AG04449 (cell line): ENCODE data around the gene ZNF324B.

Experiments
- CTCF ChIA-PET: fragments of 350-600 bp; formaldehyde crosslinking; extraction: SDS; loops from one replicate; lab custom pipeline; 2021; ENCODE audit warnings: antibody characterized with exemption; lab: Yijun Ruan, JAX
- POLR2A ChIA-PET: fragments of 400-600, 350-600 bp; formaldehyde crosslinking; extraction: SDS; loops from one replicate; lab custom pipeline; 2020; ENCODE audit warnings: antibody characterized with exemption, inconsistent platforms; lab: Yijun Ruan, JAX
- DNase-seq: peaks from one replicate; pipeline ENCODE4 v3.0.0-alpha.2; 2010; ENCODE audit warnings: low read depth, low spot score
- H3K4me3 ChIP-seq: 2 replicates; pipeline ENCODE4 v1.5.1; 2011; ENCODE audit warnings: low read depth, mild to moderate bottlenecking, control low read depth, low read length
- TF ChIP-seq, protein P1 (sequence below): IDR thresholded peaks from one replicate; pipeline ENCODE4 v1.5.1; 2011; ENCODE audit warnings: mild to moderate bottlenecking, moderate library complexity, low read length, control low read depth, inconsistent platforms; ENCODE audit not compliant: insufficient read depth; ENCODE audit errors: missing control alignments

ZNF324B gene

DNA sequence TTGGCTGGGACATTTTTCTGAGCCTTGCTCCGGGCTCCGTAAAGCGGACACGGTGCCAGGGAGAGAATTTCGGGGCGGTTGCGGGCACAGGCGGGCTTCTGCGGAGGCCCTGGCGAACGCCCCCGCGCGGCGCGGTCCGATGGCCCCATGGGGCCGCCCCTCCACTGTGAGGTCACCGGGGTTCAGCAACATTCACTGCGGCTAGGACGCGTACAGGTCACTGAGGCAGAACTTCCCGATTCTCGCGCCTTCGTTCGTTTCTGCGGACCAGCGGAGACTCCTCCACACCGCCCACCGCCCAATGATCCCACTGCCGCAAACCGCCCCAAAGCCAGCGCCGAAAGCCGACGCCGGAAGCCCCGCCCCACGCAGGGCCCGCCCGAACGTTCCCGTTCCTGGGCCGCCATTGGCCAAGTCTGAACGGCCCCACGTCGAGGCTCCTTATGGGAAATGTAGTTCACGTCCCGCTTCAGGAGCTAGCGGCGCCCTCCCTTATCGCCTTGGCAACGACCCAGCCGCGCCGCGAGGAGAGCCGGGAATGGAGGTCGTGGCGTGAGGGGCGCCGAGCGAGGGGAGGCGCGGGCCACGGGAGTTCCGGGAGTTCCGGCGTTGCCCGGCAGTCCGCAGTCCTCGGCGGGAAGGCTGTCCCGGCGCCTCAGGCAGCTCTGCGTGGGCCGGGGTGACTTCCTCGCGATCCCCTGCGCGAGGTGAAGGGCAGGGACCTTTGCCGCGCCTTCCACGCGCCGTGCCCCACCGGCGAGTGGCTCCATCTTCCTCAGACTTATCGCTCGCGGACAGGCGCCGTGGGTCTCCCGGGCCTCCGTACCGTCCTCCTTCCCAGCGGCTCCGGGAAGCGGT lies 43.0 kb upstream of the ZNF324B start, which contains the start of gene ZNF584:
Gene ZNF584, plus strand, starts transcription at position 498 of the 858 bp plus-strand sequence. CDS start 499 bp downstream, outside the sequence.
- peak; percentile 38 for DNase-seq
- CTCF ChIA-PET: interaction anchor here (0.9 kb wide), 1 partner anchor 9 kb away, joined by 6 read pairs; no protein-coding TSS in a partner anchor
- POLR2A ChIA-PET: interaction anchor here (0.5 to 1.4 kb wide), 8 partner anchors 12 to 111 kb away, joined by 3 to 7 read pairs (median 4); partner anchors contain the start of genes ZBTB45, ZNF132 and ZNF837
- TF ChIP-seq, protein P1, sequence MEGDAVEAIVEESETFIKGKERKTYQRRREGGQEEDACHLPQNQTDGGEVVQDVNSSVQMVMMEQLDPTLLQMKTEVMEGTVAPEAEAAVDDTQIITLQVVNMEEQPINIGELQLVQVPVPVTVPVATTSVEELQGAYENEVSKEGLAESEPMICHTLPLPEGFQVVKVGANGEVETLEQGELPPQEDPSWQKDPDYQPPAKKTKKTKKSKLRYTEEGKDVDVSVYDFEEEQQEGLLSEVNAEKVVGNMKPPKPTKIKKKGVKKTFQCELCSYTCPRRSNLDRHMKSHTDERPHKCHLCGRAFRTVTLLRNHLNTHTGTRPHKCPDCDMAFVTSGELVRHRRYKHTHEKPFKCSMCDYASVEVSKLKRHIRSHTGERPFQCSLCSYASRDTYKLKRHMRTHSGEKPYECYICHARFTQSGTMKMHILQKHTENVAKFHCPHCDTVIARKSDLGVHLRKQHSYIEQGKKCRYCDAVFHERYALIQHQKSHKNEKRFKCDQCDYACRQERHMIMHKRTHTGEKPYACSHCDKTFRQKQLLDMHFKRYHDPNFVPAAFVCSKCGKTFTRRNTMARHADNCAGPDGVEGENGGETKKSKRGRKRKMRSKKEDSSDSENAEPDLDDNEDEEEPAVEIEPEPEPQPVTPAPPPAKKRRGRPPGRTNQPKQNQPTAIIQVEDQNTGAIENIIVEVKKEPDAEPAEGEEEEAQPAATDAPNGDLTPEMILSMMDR: peak; percentile 26
- peak within 1 kb of the TSS; percentile 97 for H3K4me3 ChIP-seq

DNA sequence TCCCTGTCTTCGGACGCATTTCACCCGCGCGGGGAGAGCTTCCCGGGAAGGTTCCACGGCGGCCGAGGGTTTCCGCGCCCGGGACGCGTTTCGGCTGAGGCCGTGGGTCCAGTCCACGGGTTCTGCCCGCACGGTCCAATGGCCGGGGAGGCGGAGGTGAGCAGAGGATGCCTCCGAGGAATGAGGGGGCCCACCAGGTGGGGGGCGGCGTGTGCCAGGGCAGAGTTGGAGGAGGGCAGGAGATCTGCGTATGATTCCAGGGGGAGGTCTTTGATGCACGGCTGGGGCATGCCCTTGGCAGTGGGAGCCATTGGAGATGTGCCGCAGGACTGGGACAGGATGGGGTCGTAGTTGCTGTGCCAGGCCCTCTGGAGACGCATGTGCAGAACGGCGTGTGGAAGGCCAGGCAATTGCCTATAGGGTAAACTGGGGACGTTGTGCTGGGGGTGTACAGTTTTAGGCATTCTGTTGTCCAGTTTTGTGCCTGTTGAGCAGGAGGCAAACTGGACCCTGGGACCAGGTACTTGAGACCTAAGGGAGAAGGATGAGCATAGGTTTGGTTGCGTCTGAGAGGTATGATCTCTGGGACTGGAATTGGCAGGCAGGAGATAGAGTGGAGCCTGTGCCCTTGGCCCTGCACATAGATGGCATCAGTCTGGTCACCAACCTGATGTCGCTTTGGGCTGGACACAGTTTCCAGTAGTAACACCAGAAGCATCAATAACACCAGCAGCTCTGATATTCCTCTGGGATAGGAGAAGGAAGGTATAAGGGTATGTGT lies 42.2 kb upstream of the ZNF324B start:
- DNase-seq: no peak
- TF ChIP-seq, protein P1: no peak
- POLR2A ChIA-PET: interaction anchor here (0.5 to 1.4 kb wide), 9 partner anchors 13 to 111 kb away, joined by 3 to 7 read pairs (median 3); partner anchors contain the start of genes ZBTB45, ZNF132, ZNF497 and ZNF837
- H3K4me3 ChIP-seq: peak overlapping the region; percentile 97
- CTCF ChIA-PET: interaction anchor here (0.5 to 1.0 kb wide), 3 partner anchors 9 to 91 kb away, joined by 3 to 6 read pairs (median 3); no protein-coding TSS in a partner anchor

DNA sequence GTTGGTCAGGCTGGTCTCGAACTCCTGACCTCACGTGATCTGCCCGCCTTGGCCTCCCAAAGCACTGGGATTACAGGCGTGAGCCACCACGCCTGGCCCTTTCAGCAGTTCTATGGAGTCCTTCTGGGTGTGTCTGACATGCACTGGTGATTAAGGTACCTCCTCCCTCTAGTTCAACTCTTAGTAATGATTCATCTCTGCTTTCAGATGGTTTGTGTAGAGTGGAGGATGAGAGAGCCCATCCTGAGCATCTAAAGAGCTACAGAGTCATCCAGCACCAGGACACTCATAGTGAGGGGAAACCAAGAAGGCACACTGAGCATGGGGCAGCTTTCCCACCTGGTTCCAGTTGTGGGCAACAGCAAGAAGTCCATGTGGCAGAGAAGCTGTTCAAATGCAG lies 34.8 kb upstream of the ZNF324B start:
- CTCF ChIA-PET: interaction anchor here (1.2 to 2.1 kb wide), 2 partner anchors 8 to 10 kb away, joined by 3 to 6 read pairs; partner anchors contain the start of gene ZNF584
- POLR2A ChIA-PET: no interaction called here
- DNase-seq: no peak
- no peak overlapping the region for H3K4me3 ChIP-seq
- TF ChIP-seq, protein P1: no peak

DNA sequence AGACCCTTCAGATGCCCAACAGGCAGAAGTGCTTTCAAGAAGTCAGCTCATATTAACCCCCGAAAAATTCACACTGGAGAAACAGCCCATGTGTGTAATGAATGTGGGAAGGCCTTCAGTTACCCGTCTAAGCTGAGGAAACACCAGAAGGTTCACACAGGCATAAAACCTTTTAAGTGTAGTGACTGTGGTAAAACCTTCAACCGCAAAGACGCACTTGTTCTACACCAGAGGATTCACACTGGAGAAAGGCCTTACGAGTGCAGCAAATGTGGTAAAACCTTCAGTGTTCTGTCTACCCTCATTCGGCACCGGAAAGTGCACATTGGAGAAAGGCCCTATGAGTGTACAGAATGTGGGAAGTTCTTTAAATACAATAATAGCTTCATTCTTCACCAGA lies 34.4 kb upstream of the ZNF324B start:
- DNase-seq: no peak
- no peak overlapping the region for H3K4me3 ChIP-seq
- TF ChIP-seq, protein P1: no peak
- ChIA-PET POLR2A (no interaction called here), CTCF (interaction anchor here (1.2 to 2.1 kb wide), 2 partner anchors 9 to 11 kb away, joined by 3 to 6 read pairs; partner anchors contain the start of gene ZNF584)

DNA sequence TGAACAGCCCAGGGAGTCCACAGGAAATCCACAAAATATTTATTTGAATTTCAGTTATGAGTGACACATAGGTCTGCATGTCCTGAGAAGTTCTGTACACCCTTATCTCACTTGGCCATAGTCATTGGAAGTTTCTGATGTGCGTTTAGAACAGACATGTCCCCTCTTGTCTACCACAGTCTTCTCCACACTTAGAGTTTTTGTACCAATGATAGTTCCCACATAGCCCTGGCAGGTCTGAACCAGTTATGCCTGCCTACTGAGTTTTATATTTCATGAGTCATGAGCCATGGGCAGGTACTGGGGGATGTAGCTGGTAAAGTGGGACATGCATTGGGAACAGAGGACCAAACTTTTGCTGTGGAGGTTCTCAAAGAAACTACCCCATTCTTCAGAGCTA lies 22.8 kb upstream of the ZNF324B start:
- TF ChIP-seq, protein P1: no peak
- no peak for DNase-seq
- ChIA-PET POLR2A (no interaction called here), CTCF (no interaction called here)
- no peak overlapping the region for H3K4me3 ChIP-seq
